WERI-Rb-1 (cell line): ENCODE results near the gene SORCS2.

ENCODE experiments used
- DNase-seq: peaks from one replicate; pipeline ENCODE4 v3.0.0-alpha.2; 2020
- H3K27ac ChIP-seq: fragments of 250-450 bp; sonication (Bioruptor Pico); 2 replicates; pipeline ENCODE4 v1.5.1; 2020; ENCODE audit warnings: mild to moderate bottlenecking, moderate library complexity
- H3K27me3 ChIP-seq: fragments of 250-450 bp; sonication (Bioruptor Pico); 2 replicates; pipeline ENCODE4 v1.5.1; 2021; ENCODE audit warnings: mild to moderate bottlenecking, low read depth, moderate library complexity; ENCODE audit not compliant: insufficient read depth, severe bottlenecking
- H3K36me3 ChIP-seq: fragments of 250-450 bp; sonication (Bioruptor Pico); 2 replicates; pipeline ENCODE4 v1.5.1; 2020; ENCODE audit warnings: mild to moderate bottlenecking, moderate library complexity
- H3K4me3 ChIP-seq: 2 replicates; pipeline ENCODE4 v1.5.1; 2011; ENCODE audit warnings: low read depth, mild to moderate bottlenecking, control low read depth, low read length
- H3K9me3 ChIP-seq: fragments of 250-450 bp; sonication (Bioruptor Pico); 2 replicates; pipeline ENCODE4 v1.5.1; 2021; ENCODE audit warnings: mild to moderate bottlenecking, moderate library complexity; ENCODE audit not compliant: severe bottlenecking
- TF ChIP-seq, protein P1 (sequence below): IDR thresholded peaks from 2 replicates; pipeline ENCODE4 v1.5.1; 2011; ENCODE audit warnings: low read depth, mild to moderate bottlenecking, control low read depth, inconsistent platforms, low read length

SORCS2 gene

DNA sequence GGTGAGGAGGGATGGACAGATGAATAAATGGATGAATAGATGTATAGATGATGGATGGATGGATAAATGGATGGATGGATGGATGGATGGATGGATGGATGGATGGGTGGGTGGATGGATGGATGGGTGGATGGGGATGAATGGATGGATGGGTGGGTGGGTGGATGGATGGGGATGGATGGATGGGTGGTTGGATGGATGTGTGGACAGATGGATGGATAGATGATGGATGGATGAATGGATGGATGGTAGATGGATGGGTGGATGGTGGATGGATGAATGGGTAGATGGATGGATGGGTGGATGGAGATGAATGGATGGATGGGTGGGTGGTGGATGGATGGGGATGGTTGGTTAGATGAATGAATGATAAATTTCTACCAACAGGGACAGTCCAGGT, 449.4 kb downstream of the SORCS2 start:
- H3K27ac ChIP-seq, result no peak overlapping the region
- H3K9me3 ChIP-seq, result no peaks in the 10 kb centered on the region
- TF ChIP-seq, protein P1, sequence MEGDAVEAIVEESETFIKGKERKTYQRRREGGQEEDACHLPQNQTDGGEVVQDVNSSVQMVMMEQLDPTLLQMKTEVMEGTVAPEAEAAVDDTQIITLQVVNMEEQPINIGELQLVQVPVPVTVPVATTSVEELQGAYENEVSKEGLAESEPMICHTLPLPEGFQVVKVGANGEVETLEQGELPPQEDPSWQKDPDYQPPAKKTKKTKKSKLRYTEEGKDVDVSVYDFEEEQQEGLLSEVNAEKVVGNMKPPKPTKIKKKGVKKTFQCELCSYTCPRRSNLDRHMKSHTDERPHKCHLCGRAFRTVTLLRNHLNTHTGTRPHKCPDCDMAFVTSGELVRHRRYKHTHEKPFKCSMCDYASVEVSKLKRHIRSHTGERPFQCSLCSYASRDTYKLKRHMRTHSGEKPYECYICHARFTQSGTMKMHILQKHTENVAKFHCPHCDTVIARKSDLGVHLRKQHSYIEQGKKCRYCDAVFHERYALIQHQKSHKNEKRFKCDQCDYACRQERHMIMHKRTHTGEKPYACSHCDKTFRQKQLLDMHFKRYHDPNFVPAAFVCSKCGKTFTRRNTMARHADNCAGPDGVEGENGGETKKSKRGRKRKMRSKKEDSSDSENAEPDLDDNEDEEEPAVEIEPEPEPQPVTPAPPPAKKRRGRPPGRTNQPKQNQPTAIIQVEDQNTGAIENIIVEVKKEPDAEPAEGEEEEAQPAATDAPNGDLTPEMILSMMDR, result no peak
- H3K36me3 ChIP-seq, result peaks cover 33% of the 10 kb centered on the region
- no peak for DNase-seq
- H3K27me3 ChIP-seq, result no peaks in the 10 kb centered on the region
- H3K4me3 ChIP-seq, result no peak overlapping the region

DNA sequence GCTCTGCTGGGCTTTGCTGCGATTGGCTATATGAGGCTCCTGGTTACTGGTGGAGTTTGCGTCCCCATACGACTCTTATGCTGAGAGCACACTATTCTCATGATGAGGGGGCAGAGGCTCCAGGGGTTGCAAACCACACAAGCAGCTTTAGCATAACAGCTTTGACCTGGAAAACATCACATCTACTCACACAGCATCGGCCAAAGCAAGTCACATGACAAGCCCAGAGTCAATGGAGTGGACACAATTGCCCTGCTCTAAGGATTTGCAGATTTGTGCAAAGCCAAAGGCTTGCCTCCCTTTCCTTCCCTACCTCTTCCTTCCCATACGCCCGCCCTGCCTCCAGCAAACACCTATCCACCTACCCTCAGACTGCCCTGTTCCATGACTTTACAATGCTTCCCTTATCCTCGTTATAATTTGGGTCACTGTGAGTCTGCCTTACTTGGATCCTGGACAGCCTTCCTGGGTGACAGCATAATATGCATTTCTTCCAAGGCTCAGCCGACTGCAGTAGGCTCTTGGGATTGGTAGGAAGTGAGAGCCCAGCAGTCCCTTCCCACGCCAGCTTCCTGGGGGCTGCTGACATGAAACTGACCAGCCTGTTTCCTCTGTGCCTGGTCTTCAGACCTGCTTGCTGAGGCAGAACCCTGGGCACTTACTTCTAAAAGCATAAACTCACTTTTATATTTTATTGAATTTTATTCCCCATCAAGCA, 450.6 kb downstream of the SORCS2 start:
- no peak overlapping the region for H3K4me3 ChIP-seq
- no peak overlapping the region for H3K27ac ChIP-seq
- peaks cover 37% of the 10 kb centered on the region for H3K36me3 ChIP-seq
- DNase-seq, result no peak
- H3K9me3 ChIP-seq, result no peaks in the 10 kb centered on the region
- TF ChIP-seq, protein P1, result no peak
- no peaks in the 10 kb centered on the region for H3K27me3 ChIP-seq

DNA sequence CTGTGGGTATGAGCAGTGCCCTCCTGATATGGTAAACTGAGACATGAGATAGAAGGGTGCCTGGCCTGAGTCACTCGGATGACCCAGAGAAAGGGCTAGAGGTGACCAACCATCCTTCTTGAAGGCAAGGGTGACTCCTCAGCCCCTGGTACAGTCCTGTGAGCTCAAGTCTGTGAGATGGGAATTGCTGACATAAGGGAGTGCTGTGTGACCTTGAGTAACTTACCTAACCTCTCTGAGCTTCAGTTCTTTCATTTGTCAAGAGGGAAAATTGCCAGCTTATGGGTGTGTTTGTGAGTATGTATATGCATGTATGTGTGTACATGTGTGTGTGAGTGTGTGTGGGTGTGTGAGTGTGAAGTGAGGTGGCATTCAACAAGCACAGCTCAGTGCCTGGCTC, 452.8 kb downstream of the SORCS2 start:
- no peak overlapping the region for H3K4me3 ChIP-seq
- no peaks in the 10 kb centered on the region for H3K27me3 ChIP-seq
- peaks cover 29% of the 10 kb centered on the region for H3K36me3 ChIP-seq
- no peak for DNase-seq
- H3K9me3 ChIP-seq, result no peaks in the 10 kb centered on the region
- TF ChIP-seq, protein P1, result no peak
- H3K27ac ChIP-seq, result no peak overlapping the region

DNA sequence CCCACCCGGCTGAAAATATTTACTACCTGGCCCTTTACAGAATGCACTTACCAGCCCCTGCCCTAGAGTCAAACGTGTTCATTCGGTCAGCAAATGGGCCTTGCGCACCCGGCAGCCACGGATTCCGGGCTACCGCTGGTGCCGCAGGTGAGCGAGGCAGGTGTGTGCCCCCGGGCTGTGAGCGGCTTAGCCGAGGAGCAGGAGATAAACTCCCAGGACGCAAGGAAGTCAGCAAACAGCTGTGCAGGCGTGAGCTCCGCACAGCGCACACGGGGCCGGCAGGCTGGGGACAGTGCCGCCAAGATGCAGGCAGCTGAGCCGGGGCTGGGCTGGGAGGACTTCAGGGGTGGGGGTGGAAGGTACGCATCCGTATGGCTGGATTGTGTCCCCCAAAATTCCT, 453.6 kb downstream of the SORCS2 start:
- Histone ChIP-seq H3K27me3 (no peaks in the 10 kb centered on the region), H3K27ac (no peak overlapping the region), H3K36me3 (peaks cover 21% of the 10 kb centered on the region), H3K4me3 (no peak overlapping the region), H3K9me3 (no peaks in the 10 kb centered on the region)
- DNase-seq, result no peak
- TF ChIP-seq, protein P1, result no peak

DNA sequence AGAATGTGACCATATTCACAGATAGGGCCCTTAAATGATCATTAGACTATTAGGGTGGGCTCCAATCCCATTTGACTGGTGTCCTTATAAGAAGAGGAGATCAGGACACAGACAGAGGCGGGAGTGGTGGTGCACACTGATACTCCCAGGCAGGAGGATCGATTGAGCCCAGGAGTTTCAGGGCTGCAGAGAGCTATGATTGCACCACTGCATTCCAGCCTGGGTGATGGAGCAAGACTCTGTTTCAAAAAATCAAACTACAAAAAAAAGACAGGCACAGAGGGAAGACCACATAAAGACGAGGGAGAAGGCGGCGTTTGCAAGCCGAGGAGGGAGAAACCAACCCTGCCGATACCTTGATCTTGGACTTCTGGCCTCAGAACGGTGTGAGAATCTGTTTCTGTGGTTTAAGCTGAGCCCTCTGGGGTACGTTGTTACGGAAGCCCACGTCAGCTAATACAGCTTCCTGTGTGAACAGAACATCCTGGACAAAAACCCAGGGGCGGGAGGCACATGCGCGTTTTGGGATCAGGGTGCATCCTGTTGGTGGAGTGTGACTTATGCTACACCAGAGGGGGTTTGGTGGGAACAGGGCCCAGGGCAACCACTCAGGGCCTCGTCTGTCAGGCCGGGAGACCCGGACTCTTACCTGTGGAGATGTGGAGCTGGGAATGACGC, 454.2 kb downstream of the SORCS2 start:
- TF ChIP-seq, protein P1, result no peak
- Histone ChIP-seq H3K4me3 (no peak overlapping the region), H3K9me3 (no peaks in the 10 kb centered on the region), H3K27me3 (no peaks in the 10 kb centered on the region), H3K27ac (no peak overlapping the region), H3K36me3 (peaks cover 16% of the 10 kb centered on the region)
- DNase-seq, result no peak
